Activated CD8-positive, alpha-beta memory T cell treated with anti-CD3 and anti-CD28 coated beads for 24 hours (primary cell): ENCODE data around the gene KLK2.

ENCODE experiments used
- DNase-seq: peaks from one replicate; pipeline ENCODE4 v3.0.0-alpha.2; 2020

Gene KLK2

GRCh38 chr19:50928831-50929230 lies 55.6 kb downstream of the KLK2 start:
- no peak for DNase-seq
